Measurements from ENCODE around the gene MYCT1.

The MYCT1 gene

DNA sequence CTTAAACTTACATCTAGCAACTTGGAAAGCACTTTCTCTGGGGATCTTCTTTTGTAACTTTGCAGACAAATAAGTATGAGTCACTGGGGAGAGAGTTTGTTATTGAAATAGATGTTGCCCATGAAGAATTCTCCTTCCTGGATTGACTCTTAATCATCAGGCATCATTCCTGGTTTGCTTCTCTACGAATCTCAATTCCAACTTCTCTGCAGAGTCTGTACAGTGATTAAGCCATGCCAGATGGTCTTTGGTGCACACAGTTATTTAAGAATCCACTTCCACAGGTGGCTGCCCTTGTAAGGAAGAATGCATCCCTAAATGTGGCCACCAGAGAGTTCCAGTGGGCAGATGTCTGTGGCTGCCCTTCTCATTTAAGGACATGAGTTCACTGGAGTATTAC, 25.7 kb downstream of the MYCT1 start:
- DNase-seq: no peak

DNA sequence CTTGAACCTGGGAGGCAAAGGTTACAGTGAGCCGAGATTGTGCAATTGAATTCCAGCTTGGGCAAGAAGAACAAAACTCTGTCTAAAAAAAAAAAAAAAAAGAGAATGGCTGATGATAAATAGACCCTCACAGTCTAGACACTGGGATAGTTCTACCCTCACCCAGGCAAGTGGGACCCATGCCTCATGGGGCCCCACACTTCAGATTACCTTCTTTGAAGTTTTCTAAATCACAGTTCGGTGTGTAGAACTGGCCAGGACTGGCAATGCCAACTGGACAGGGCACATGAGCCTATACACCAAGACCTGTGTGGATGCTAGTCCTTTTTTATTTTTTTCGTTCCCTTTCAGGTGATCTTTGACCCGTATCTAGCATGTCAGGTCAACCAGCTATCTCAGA, 28.6 kb downstream of the MYCT1 start:
- DNase-seq: no peak

DNA sequence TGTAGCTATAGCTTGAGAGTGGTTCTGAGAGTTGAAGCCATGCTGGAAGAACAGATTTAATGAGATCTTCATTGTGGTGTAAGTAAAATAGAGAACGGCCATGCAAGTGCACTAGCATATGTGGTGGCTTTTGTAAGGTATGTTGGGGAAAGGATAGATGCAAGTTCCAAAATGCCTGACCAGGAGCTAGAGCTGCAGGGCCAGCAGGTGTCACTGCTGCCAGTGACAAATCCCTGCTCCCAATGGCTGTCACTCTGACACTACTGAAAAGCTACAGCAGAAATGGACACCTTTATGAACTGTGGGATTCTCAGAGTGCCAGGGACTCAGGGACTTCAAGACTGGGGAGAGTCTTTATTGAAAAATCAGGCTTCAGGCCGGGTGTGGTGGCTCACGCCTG, 29.8 kb downstream of the MYCT1 start:
- DNase-seq: no peak

DNA sequence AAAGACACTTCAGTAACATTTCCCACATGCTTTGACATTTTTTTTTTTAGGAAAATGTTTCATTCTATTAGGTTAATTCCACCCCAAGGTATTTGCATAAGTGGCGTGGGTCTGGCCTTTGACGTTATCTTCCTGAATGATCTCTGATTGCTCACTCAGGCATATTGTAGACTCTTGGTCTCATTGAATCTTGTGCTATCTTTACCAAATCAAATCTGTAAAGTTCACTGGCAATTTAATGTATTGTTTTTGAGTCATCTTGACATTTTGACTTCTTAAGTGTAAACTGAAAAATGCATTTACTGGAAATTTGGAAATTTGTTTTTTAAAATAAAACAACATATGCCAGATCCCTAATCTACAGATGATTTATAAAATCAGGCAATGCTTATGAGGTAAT, 36.9 kb downstream of the MYCT1 start:
- DNase-seq: no peak

DNA sequence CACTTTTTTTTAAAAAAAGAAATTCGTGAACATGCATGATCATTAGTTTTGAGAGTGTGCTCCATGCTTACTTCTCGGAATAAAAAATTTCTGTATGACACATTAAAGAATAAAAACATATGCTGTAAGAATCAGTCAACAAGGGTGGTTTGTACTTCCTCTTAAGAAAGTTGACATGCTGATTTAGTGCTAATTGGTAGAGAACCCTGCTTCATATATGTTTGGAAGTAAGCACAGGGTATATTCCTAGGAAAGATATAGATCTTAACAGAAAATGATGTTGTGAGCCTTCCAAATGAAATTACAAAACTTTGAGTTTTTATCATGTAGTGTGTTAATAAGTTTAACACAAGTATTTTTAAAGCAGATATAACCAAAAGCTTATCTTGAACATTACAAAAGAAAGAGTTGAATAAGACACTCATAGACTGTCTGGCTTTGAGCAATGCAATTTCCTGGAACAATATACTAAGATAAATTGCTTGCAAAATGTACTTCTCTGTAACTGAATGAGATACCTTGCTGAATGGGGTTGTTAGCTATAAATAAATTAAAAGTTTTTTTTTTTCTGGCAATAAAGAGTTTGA, 39.1 kb downstream of the MYCT1 start:
- DNase-seq: no peak

DNA sequence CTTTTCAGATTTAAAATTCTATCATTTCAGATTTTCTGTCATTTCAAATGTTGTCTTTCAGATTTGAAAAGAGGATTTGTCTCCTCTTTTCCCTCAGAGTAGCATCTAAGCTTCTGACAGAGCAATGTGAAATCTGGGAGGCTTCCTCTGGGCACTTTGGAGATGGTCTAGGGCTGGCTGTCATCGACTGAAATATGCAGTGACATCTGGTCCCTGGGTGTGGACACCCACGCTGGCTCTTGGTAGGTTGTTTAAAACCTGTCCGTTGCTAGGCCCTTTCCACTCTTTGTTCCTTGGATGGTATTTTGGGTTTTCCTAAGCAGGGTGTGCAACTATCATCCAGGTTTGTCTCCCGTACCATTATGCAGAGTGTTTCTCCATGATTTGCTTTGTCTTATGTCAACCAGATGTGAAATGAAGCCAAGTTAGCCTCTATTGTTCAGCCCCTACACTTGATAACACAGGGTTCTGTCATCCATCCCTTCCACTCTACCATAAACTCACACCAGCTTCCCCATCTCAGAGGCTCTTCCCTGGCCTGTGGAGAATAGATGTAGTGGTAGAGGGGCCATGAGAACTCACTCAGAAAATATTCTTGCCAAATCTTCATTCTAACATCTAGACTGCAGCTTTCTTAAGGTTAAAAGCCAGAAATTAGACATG, 47.9 kb downstream of the MYCT1 start:
- DNase-seq: no peak

DNA sequence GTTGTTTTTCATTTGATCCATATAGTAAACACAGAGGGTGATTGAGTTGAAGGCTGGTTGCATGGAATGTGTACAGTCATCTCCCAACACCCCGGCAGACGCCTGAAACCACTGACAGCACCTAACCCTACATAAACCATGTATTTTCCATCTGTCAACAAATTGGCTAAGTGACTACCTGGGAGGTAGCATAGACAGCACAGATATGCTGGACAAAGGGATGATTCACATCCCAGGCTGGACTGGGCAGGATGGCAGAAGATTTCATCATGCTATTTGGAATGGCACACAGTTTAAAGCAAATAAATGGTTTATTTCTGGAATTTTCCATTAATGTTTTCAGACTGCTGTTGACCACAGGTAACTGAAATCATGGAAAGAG, 48.5 kb downstream of the MYCT1 start:
- DNase-seq: no peak

DNA sequence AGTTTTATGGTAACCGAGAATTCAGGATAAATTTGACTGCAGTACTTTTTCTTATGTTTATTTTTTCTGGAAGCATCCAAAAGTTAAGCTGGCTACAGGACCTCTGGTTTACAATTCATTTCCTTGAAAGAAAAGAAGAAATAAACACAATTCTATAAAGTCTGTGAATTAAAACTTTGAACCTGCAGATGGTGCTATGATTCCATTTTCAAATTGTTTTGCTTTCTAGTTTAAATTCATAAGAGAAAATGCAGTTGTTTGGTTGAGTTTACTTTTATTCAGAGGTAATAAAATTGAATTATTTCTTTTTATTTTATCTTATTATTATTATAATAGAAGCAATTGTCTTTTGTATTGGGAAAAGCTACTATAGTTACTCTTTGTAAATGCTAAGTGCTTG, 51.1 kb downstream of the MYCT1 start:
- no peak for DNase-seq

DNA sequence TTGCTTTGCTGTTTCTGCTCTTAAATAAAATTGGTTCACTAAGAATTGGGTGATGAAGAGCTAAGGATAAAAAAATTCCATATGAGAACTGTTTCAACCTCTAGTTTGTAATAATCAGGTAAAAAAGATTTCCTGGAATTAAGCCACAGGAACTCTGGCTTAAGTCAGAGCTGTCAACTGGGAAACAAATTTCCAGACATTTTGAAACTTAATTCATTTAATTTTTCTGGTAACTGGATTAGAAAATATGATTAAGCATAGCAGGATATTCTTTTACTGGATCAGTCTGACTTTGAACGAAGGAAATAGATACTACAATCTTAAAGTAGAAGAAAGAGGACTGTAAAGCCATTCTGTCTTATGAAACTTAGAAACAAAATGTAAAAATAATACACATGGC, 51.6 kb downstream of the MYCT1 start:
- DNase-seq: no peak

DNA sequence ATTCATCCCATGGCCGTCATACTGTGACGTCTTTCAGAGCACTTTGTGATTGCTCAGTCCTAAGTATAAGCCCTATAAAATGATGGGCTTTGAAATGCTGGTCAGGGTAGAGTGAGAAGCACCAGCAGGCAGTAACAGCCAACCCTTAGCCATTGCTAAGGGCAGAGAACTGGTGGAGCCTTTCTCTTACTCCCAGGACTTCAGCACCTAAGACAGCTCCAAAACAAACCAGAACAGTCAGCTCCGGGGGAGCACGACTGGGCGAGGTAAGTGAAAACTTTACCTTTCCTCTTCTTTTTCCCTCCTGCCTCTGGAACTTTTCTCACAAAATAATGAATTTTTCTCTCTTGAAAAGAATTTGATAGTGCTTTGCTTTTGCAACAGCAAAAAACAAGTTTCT, 53.0 kb downstream of the MYCT1 start, which contains the start of gene VIP:
VIP (plus strand) TSS at position 104 of the 400 bp plus-strand sequence. CDS start 1,381 bp downstream, outside the sequence.
- DNase-seq: no peak

DNA sequence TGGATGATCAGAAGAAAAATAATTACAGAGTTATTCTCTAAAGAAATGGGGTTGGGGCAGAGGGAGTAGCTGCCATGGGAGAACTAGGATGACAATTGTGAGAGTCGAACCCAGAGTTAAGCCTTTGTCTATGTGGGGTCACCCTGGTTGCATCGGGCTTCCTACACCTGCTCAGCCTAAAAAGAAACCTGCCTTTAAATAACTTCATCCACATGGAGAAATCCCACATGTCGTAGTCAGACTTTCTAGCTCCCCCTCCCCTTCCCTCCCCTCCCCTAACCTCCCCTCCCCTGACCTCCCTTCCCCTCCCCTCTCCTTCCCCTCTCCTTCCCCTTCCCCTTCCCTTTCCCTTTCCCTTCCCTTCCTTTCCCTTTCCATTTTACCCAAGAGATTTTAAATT, 67.6 kb downstream of the MYCT1 start:
- no peak for DNase-seq

DNA sequence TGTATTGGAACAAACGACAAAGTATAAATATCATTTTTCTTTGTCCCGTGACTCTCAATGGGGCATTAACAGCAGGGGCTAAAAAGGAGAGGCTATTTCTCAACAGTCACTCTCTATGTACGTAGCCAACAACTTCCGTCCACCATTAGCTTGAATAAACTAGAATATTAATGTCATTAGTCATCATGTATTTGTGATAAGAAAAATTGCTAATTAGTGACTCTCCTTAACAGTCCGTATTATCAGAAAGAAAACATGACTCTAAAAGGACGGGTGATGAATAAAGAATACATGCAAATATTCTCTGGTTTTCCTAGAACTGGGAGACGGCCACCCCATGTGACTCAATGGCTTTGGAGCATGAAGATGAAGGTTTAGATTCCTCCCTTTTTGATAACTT, 71.5 kb downstream of the MYCT1 start:
- no peak for DNase-seq

DNA sequence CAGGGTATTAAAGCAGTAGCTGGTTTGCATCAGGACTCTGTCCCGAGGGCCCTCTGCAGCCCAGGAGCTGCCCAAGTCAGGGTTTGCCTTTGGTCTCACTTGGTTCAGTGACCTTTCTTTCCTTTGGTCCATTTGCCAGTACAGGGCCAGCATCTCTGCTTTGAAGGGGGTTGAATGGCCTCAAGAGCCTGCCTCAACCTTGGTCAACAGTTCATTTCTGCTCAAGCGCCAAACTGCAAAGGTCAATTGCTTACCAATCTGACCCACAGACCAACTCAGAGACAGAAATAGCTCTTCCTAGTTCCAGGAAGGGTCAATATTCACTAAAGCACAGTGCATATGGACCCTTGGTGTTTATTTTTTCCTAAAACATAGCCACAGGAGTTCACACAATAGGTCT, 72.3 kb downstream of the MYCT1 start:
- DNase-seq: no peak

DNA sequence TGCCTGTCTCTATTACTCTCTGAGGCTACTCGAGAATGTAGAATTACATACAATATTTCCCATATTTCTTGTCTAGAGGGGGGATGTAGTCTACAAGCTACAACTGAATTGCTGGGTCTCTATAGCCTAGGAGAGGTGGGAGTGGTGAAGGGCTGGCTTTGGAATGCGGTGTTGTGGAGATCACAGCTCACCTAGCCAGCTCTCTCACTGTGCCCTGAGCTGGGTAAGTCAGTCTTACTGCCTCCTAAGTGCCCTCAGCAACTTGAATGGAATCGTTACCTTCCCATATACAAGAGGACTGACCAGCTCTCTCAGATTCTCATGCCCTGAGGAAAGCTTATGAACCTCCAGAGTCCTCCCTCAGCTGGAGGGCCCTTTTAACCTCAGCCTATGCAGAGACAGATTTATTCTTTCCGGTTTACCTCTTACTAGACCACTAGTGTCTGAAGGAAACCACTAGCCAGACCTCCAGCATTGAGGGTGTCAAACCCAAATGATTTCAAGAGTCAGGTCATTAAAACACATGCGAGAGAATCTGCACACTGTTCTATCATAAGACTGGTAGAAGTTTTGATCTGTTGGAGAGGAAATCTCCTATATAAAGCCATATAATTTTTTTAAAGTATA, 73.5 kb downstream of the MYCT1 start:
- no peak for DNase-seq
